ENCODE measurements around the gene TTLL10.

DNA sequence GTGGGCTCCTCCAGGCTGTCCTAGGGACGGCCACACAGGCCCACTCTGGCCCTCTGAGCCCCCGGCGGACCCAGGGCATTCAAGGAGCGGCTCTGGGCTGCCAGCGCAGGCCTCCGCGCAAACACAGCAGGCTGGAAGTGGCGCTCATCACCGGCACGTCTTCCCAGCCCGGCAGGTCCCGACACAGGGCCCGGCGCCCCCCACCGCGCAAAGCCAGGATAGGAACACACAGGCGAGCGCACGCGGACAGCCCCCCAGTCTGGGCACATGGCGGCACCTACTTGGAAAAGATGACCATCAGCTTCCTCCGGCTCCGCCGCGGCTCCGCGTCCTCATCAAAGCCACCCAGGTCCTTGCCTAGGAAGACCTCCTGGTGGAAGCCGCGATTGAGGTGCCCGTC is 54.5 kb downstream of the TTLL10 start:
- TF ChIP-seq, protein P1, sequence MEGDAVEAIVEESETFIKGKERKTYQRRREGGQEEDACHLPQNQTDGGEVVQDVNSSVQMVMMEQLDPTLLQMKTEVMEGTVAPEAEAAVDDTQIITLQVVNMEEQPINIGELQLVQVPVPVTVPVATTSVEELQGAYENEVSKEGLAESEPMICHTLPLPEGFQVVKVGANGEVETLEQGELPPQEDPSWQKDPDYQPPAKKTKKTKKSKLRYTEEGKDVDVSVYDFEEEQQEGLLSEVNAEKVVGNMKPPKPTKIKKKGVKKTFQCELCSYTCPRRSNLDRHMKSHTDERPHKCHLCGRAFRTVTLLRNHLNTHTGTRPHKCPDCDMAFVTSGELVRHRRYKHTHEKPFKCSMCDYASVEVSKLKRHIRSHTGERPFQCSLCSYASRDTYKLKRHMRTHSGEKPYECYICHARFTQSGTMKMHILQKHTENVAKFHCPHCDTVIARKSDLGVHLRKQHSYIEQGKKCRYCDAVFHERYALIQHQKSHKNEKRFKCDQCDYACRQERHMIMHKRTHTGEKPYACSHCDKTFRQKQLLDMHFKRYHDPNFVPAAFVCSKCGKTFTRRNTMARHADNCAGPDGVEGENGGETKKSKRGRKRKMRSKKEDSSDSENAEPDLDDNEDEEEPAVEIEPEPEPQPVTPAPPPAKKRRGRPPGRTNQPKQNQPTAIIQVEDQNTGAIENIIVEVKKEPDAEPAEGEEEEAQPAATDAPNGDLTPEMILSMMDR (IDR thresholded peaks at IDR 0.05) = no peak
- no peak for TF ChIP-seq POLR2A (IDR thresholded peaks at IDR 0.05)

All from esophagus squamous epithelium (tissue), 4 donors.